Gastroesophageal sphincter (tissue), 3 donors: Measurements from ENCODE around the gene ARMC9.

Experiments used
- CTCF ChIP-seq, 4 experiments: fragments of 200-600 bp in 2 of 4; fragments of 450-650 bp in 2 of 4; sonication (generic) in 1 of 4; IDR thresholded peaks; one replicate each; pipeline ENCODE4 v1.5.1; 2017 to 2019; ENCODE audit warnings: antibody characterized with exemption in 4 of 4, mild to moderate bottlenecking in 2 of 4, moderate library complexity in 2 of 4
- POLR2A ChIP-seq, 2 donors: fragments of 450-650 bp; IDR thresholded peaks; one replicate each; pipeline ENCODE4 v1.6.1; 2017; ENCODE audit warnings: antibody characterized with exemption in 2 of 2, mild to moderate bottlenecking in 2 of 2, moderate library complexity in 1 of 2
- POLR2AphosphoS5 ChIP-seq: sonication (generic); formaldehyde crosslinking; IDR thresholded peaks from one replicate; pipeline ENCODE4 v1.6.1; 2017; ENCODE audit warnings: antibody characterized with exemption

- TF ChIP-seq POLR2AphosphoS5 = no peak
- TF ChIP-seq CTCF (IDR thresholded peaks at IDR 0.05) = no peak
- TF ChIP-seq POLR2A (IDR thresholded peaks at IDR 0.05) = no peak
Observed at GRCh38 chr2:231319867-231320266, 121.4 kb downstream of the ARMC9 start.
